Right cardiac atrium (tissue), 5 donors: ENCODE results near the gene PRR5L. TPM values are rescaled to one million over a fixed set of nuclear protein-coding genes. Genes with fewer than 3 reads are reported as not detected.

Experiments used
- ATAC-seq, 2 donors: fragments of 200-7000 bp; cut with Tn5 transposase; one replicate each; pipeline versions ENCODE4 v1.8.0 to v1.9.1; 2020; ENCODE audit warnings: moderate library complexity in 2 of 2, mild to moderate bottlenecking in 1 of 2
- DNase-seq, 3 donors: peaks; one replicate each; pipeline ENCODE4 v3.0.0-alpha.2; 2020
- H3K27ac ChIP-seq: one replicate; pipeline ENCODE4 v1.5.1; 2013; ENCODE audit warnings: mild to moderate bottlenecking, low read length, control low read depth, moderate library complexity
- H3K27me3 ChIP-seq: one replicate; pipeline ENCODE4 v1.6.1; 2013; ENCODE audit not compliant: control insufficient read depth, insufficient read depth
- H3K4me1 ChIP-seq: one replicate; pipeline ENCODE4 v1.6.1; 2013; ENCODE audit warnings: low read length; ENCODE audit not compliant: control insufficient read depth, insufficient read depth
- H3K4me3 ChIP-seq: one replicate; pipeline ENCODE4 v1.5.1; 2013; ENCODE audit warnings: low read length, control low read depth
- H3K9me3 ChIP-seq: one replicate; pipeline ENCODE4 v1.6.1; 2013; ENCODE audit warnings: low read length; ENCODE audit not compliant: control insufficient read depth
- WGBS: extraction: QIAGEN DNeasy Blood & Tissue Kit; methylation state at CpG from one replicate; pipeline ENCODE4 v1.1.7; 2013; 5-methylcytosine and 5-hydroxymethylcytosine counted together
- intact Hi-C, 4 donors: fragments of 100-400 bp; cut with DNase I; formaldehyde crosslinking; loops; one replicate each; pipeline versions ENCODE4 v1.11.0 to v1.14.0; 2022 to 2023
- polyA plus RNA-seq: library from polyadenylated mRNA; stranded (reverse); fragments of 200-250 nt; gene quantifications from one replicate; pipeline ENCODE4 v1.2.3, GENCODE V29; 2013
- total RNA-seq, 4 donors: library from RNA; stranded (reverse); fragmentation: NEBNext Ultra II Directional; extraction: Animal tissue kit (Norgen Biotek cat#: 25700); gene quantifications; one replicate each; pipeline ENCODE4 v1.2.1, GENCODE V29; 2021
- donor health status: healthy with polysubstance abuse.
- donor health status: DM: no; HTN: yes; CAD: no.
- donor health status: DM: no; HTN: no; CAD: no.
- donor health status: DM: no; HTN: yes; CAD: no; lungs with severe emphysema.
- donor health status: DM: yes; HTN: yes; CAD: no.

PRR5L gene
- total and polyA plus RNA-seq, 5 donors: 0.52 to 5.0 (median 2.4) TPM

GRCh38 chr11:36278531-36279282, 17.4 kb upstream of the PRR5L start:
- no peak overlapping the region for H3K27ac ChIP-seq
- intact Hi-C loops: no loop called here
- H3K9me3 ChIP-seq: no peaks in the 10 kb centered on the region
- DNase-seq: no peak
- 85% methylated on average over 13 of the region's 13 CpGs for WGBS
- no peaks in the 10 kb centered on the region for H3K27me3 ChIP-seq
- no peak overlapping the region for H3K4me3 ChIP-seq
- H3K4me1 ChIP-seq: peaks cover 1% of the 10 kb centered on the region
- ATAC-seq: no peak

- WGBS: 60% methylated on average over 1 of the region's 1 CpG
- peaks cover 1% of the 10 kb centered on the region for H3K4me1 ChIP-seq
- intact Hi-C loops: no loop called here
- no peaks in the 10 kb centered on the region for H3K9me3 ChIP-seq
- H3K27ac ChIP-seq: no peak overlapping the region
- no peaks in the 10 kb centered on the region for H3K27me3 ChIP-seq
- no peak for ATAC-seq
- H3K4me3 ChIP-seq: no peak overlapping the region
- no peak for DNase-seq
Measured at GRCh38 chr11:36280531-36280930, 15.6 kb upstream of the PRR5L start.

- WGBS: 85% methylated on average over 4 of the region's 4 CpGs
Measured at GRCh38 chr11:36281850-36282249, 14.2 kb upstream of the PRR5L start.

GRCh38 chr11:36282926-36283325, 13.2 kb upstream of the PRR5L start:
- no peaks in the 10 kb centered on the region for H3K27me3 ChIP-seq
- H3K9me3 ChIP-seq: no peaks in the 10 kb centered on the region
- peaks cover 1% of the 10 kb centered on the region for H3K4me1 ChIP-seq
- no peak for DNase-seq
- H3K4me3 ChIP-seq: no peak overlapping the region
- intact Hi-C loops: no loop called here
- H3K27ac ChIP-seq: no peak overlapping the region
- no peak for ATAC-seq
- WGBS: 80% methylated on average over 1 of the region's 1 CpG

More at GRCh38 chr11:36281850-36282249, 14.2 kb upstream of the PRR5L start:
- no peaks in the 10 kb centered on the region for H3K9me3 ChIP-seq
- no peak overlapping the region for H3K27ac ChIP-seq
- intact Hi-C loops: no loop called here
- no peaks in the 10 kb centered on the region for H3K27me3 ChIP-seq
- no peak overlapping the region for H3K4me3 ChIP-seq
- ATAC-seq (no peak), DNase-seq (no peak)
- peaks cover 1% of the 10 kb centered on the region for H3K4me1 ChIP-seq

- H3K4me3 ChIP-seq: peak overlapping the region; percentile 84
Measured at GRCh38 chr11:36288442-36289225, 7.5 kb upstream of the PRR5L start.

GRCh38 chr11:36289226-36289852, 6.7 kb upstream of the PRR5L start, which contains the start of gene COMMD9:
COMMD9 (minus strand) TSS chr11:36289424; CDS start chr11:36289412, 12 bp downstream.
- Histone ChIP-seq H3K27ac (no peak within 1 kb of the TSS), H3K4me1 (no peaks in the 10 kb centered on the region), H3K4me3 (peak within 1 kb of the TSS; percentile 84), H3K27me3 (no peaks in the 10 kb centered on the region), H3K9me3 (no peaks in the 10 kb centered on the region)
- DNase-seq (peak; percentile 94 to 97 (median 97)), ATAC-seq (peak; percentile 99)
- intact Hi-C loops: no loop called here
- WGBS: 1% methylated on average over 31 of the region's 31 CpGs

More at GRCh38 chr11:36288442-36289225, 7.5 kb upstream of the PRR5L start:
- Histone ChIP-seq H3K27ac (no peak overlapping the region), H3K27me3 (no peaks in the 10 kb centered on the region), H3K9me3 (no peaks in the 10 kb centered on the region), H3K4me1 (no peaks in the 10 kb centered on the region)
- ATAC-seq: peak in 1 of 2 donors; percentile 16
- intact Hi-C loops: no loop called here
- 38% methylated on average over 31 of the region's 31 CpGs for WGBS
- no peak for DNase-seq

GRCh38 chr11:36292311-36292722, 3.8 kb upstream of the PRR5L start:
- no peaks in the 10 kb centered on the region for H3K27me3 ChIP-seq
- no peak overlapping the region for H3K4me3 ChIP-seq
- H3K4me1 ChIP-seq: no peaks in the 10 kb centered on the region
- DNase-seq (no peak), ATAC-seq (peak in 1 of 2 donors; percentile 24)
- 23% methylated on average over 4 of the region's 4 CpGs for WGBS
- H3K27ac ChIP-seq: no peak overlapping the region
- no peaks in the 10 kb centered on the region for H3K9me3 ChIP-seq
- intact Hi-C loops: loop anchor here in 3 of 4 donors (5.0 to 10.0 kb wide), 3 partner anchors 185 to 200 kb away; no protein-coding TSS in a partner anchor

- ATAC-seq (no peak), DNase-seq (no peak)
- intact Hi-C loops: loop anchor here in 2 of 4 donors (5.0 to 10.0 kb wide), 2 partner anchors 188 to 195 kb away; no protein-coding TSS in a partner anchor
- WGBS: 83% methylated on average over 8 of the region's 8 CpGs
- H3K9me3 ChIP-seq: no peaks in the 10 kb centered on the region
- no peak overlapping the region for H3K27ac ChIP-seq
- H3K27me3 ChIP-seq: no peaks in the 10 kb centered on the region
- H3K4me1 ChIP-seq: no peaks in the 10 kb centered on the region
- H3K4me3 ChIP-seq: no peak overlapping the region
Measured at GRCh38 chr11:36296884-36297543, 926 bp downstream of the PRR5L start.

- Histone ChIP-seq H3K4me1 (no peaks in the 10 kb centered on the region), H3K27ac (no peak overlapping the region), H3K9me3 (no peaks in the 10 kb centered on the region), H3K27me3 (no peaks in the 10 kb centered on the region), H3K4me3 (no peak overlapping the region)
- DNase-seq: peak; percentile 56 to 82 (median 79)
- peak; percentile 88 to 92 for ATAC-seq
- intact Hi-C loops: loop anchor here in 1 of 4 donors (10.0 kb wide), 1 partner anchor 164 kb away; no protein-coding TSS in a partner anchor
- WGBS: 18% methylated on average over 3 of the region's 3 CpGs
Measured at GRCh38 chr11:36300650-36301049, 4.6 kb downstream of the PRR5L start.

- no peak overlapping the region for H3K27ac ChIP-seq
- no peaks in the 10 kb centered on the region for H3K27me3 ChIP-seq
- 58% methylated on average over 1 of the region's 1 CpG for WGBS
- no peak overlapping the region for H3K4me3 ChIP-seq
- DNase-seq: no peak
- no peaks in the 10 kb centered on the region for H3K9me3 ChIP-seq
- H3K4me1 ChIP-seq: no peaks in the 10 kb centered on the region
- intact Hi-C loops: loop anchor here in 1 of 4 donors (10.0 kb wide), 1 partner anchor 160 kb away; no protein-coding TSS in a partner anchor
- no peak for ATAC-seq
Measured at GRCh38 chr11:36304351-36304750, 8.3 kb downstream of the PRR5L start.
